ENCODE results near the gene PAGE5. TPM values are rescaled to one million over a fixed set of nuclear protein-coding genes. Genes with fewer than 3 reads are reported as not detected.

The PAGE5 gene
- not detected for total RNA-seq

- Histone ChIP-seq H3K4me1 (ENCODE audit: control insufficient read depth in 3 of 3, insufficient read depth in 3 of 3, low read length in 3 of 3) (no peaks in the 10 kb centered on the region), H3K9me3 (ENCODE audit: control insufficient read depth in 3 of 3, low read length in 3 of 3) (peaks cover 0 to 3% (median 0%) of the 10 kb centered on the region in 3 donors), H3K27me3 (ENCODE audit: control insufficient read depth in 3 of 3, insufficient read depth in 3 of 3, low read length in 3 of 3) (no peaks in the 10 kb centered on the region), H3K36me3 (ENCODE audit: control insufficient read depth in 3 of 3, insufficient read depth in 3 of 3, low read length in 3 of 3) (no peaks in the 10 kb centered on the region), H3K4me3 (ENCODE audit: low read length in 3 of 3) (no peak within 1 kb of the TSS), H3K27ac (ENCODE audit: low read depth, low read length) (no peak within 1 kb of the TSS), H3K9ac (ENCODE audit: low read depth in 1 of 3, low read length in 3 of 3) (no peak within 1 kb of the TSS)
Observed at GRCh38 chrX:55220119-55220794, at the start of gene PAGE5. Gene PAGE5 (plus strand): TSS chrX:55220346. CDS start chrX:55221383, 1,037 bp downstream.

DNA sequence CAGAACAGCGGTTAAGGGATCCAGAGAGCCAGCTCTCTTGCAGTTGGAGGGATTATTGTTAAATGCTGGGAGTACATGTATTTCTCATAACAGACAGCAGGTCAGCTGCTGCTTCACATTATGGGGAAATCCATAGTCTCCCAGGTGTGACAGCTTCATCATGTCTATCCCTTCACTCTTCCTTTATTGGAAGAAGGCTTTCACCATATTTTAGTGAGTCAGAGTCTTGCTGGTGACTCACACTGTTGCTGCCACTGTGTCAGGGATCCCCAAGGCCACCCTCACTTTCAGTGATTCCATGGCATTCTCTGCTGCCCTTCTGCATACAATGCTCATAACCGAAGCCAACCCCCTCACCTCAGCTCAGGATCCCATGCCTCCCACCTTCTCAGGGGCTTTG lies 32.9 kb upstream of the PAGE5 start:
- no peaks in the 10 kb centered on the region for H3K4me1 ChIP-seq (ENCODE audit: control insufficient read depth in 3 of 3, insufficient read depth in 3 of 3, low read length in 3 of 3)
- H3K27me3 ChIP-seq (ENCODE audit: control insufficient read depth in 3 of 3, insufficient read depth in 3 of 3, low read length in 3 of 3), result no peaks in the 10 kb centered on the region
- H3K4me3 ChIP-seq (ENCODE audit: low read length in 3 of 3), result no peak overlapping the region
- peaks cover 0 to 4% (median 0%) of the 10 kb centered on the region in 3 donors for H3K9me3 ChIP-seq (ENCODE audit: control insufficient read depth in 3 of 3, low read length in 3 of 3)
- no peak overlapping the region for H3K9ac ChIP-seq (ENCODE audit: low read depth in 1 of 3, low read length in 3 of 3)
- H3K27ac ChIP-seq (ENCODE audit: low read depth, low read length), result no peak overlapping the region
- H3K36me3 ChIP-seq (ENCODE audit: control insufficient read depth in 3 of 3, insufficient read depth in 3 of 3, low read length in 3 of 3), result no peaks in the 10 kb centered on the region

DNA sequence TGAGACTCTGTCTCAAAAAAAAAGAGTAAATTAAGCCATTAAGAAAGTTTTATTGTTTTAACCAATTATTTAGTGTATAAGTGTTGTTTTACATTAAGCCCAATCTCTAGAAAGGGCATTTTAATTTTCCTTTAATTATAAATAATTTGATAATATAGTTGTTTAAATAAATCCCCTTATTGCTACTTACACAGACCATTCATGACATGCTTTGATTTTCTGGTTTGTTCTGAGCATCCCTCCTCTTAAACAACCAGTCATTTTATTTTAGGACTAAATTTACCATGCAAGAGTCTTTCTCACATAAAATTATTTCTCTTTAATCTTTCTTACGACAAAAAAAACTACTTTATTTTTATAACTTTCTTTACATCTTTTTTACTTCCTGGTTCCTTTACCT lies 23.5 kb upstream of the PAGE5 start:
- Histone ChIP-seq H3K36me3 (ENCODE audit: control insufficient read depth in 3 of 3, insufficient read depth in 3 of 3, low read length in 3 of 3) (no peaks in the 10 kb centered on the region), H3K4me1 (ENCODE audit: control insufficient read depth in 3 of 3, insufficient read depth in 3 of 3, low read length in 3 of 3) (no peaks in the 10 kb centered on the region), H3K27me3 (ENCODE audit: control insufficient read depth in 3 of 3, insufficient read depth in 3 of 3, low read length in 3 of 3) (peaks cover 0 to 2% (median 0%) of the 10 kb centered on the region in 3 donors), H3K9me3 (ENCODE audit: control insufficient read depth in 3 of 3, low read length in 3 of 3) (no peaks in the 10 kb centered on the region), H3K27ac (ENCODE audit: low read depth, low read length) (no peak overlapping the region), H3K9ac (ENCODE audit: low read depth in 1 of 3, low read length in 3 of 3) (no peak overlapping the region), H3K4me3 (ENCODE audit: low read length in 3 of 3) (no peak overlapping the region)

- Histone ChIP-seq H3K4me3 (ENCODE audit: low read length in 3 of 3) (no peak overlapping the region), H3K9ac (ENCODE audit: low read depth in 1 of 3, low read length in 3 of 3) (no peak overlapping the region), H3K9me3 (ENCODE audit: control insufficient read depth in 3 of 3, low read length in 3 of 3) (no peaks in the 10 kb centered on the region), H3K27ac (ENCODE audit: low read depth, low read length) (no peak overlapping the region), H3K27me3 (ENCODE audit: control insufficient read depth in 3 of 3, insufficient read depth in 3 of 3, low read length in 3 of 3) (peaks cover 0 to 5% (median 0%) of the 10 kb centered on the region in 3 donors), H3K36me3 (ENCODE audit: control insufficient read depth in 3 of 3, insufficient read depth in 3 of 3, low read length in 3 of 3) (no peaks in the 10 kb centered on the region), H3K4me1 (ENCODE audit: control insufficient read depth in 3 of 3, insufficient read depth in 3 of 3, low read length in 3 of 3) (no peaks in the 10 kb centered on the region)
Observed at GRCh38 chrX:55201930-55202579, 18.1 kb upstream of the PAGE5 start.

DNA sequence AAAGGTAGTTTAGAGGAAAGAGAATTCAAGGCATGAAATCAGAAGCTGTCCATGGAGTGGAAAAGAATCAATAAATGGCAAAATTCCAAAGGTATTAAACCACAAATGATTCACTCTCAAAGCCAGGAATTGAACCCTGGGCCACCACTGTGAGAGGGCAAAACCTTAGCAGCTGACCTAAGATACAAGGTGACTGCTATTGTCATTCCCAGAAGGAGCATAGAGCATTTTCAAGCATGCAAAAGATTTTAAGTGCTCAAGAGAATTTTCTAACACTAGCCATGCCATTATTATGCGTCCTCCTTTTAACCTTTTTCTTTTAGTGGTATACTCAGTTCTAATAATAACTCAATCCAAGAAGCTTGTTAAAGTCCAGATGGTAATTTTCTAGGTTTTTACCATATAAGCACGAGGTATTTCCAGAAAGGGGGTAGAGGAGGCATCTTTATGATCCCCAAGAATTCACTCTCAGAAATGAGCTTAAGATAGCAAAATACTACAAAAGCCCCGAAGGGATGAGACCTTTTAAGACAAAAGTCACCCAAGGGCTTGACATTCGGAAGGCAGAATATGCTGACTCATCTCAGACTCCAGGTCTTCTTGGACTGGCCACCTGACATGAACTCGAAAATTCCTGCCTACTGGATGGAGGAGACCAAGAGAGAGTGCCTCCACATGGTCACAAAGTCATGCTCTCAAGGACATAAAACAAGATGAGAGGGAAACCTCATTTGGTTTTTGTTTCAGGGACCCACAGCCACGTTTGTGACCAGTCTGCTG lies 13.8 kb upstream of the PAGE5 start:
- H3K4me3 ChIP-seq (ENCODE audit: low read length in 3 of 3), result no peak overlapping the region
- H3K27me3 ChIP-seq (ENCODE audit: control insufficient read depth in 3 of 3, insufficient read depth in 3 of 3, low read length in 3 of 3), result peaks cover 0 to 6% (median 0%) of the 10 kb centered on the region in 3 donors
- H3K9ac ChIP-seq (ENCODE audit: low read depth in 1 of 3, low read length in 3 of 3), result no peak overlapping the region
- H3K4me1 ChIP-seq (ENCODE audit: control insufficient read depth in 3 of 3, insufficient read depth in 3 of 3, low read length in 3 of 3), result no peaks in the 10 kb centered on the region
- no peaks in the 10 kb centered on the region for H3K9me3 ChIP-seq (ENCODE audit: control insufficient read depth in 3 of 3, low read length in 3 of 3)
- no peaks in the 10 kb centered on the region for H3K36me3 ChIP-seq (ENCODE audit: control insufficient read depth in 3 of 3, insufficient read depth in 3 of 3, low read length in 3 of 3)
- no peak overlapping the region for H3K27ac ChIP-seq (ENCODE audit: low read depth, low read length)

DNA sequence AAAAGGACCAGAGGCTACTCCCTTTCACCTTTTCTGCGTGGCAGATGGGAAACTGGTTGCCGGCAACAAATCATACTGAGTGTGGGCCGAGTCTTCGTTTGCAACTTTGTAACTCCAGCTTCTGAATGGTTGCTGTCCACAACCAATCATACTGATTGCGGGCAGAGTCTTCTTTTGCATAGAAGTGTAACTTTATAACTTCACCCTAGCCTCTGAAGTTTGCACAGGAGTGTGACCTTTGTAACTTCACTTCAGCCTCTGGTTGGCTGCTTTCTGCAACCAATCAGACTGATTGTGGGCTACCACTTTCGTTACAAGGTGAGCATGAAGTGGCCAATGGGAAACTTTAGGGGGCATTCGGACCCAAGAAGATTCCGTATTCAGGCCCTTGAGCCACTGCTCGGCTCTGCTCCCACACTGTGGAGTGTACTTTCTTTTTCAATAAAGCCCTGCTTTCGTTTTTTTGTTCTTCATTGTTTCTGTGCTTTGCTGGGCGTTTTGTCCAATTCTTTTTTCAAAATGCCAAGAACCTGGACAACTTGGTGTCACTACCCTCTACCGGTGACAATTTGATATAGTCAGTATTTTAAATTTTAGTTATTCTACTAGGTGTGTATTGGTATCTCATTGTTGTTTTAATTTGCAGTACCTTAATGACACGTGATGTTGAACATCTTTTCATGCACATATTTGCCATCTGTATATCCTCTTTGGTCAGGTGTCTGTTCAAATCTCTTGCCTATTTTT lies 9.0 kb upstream of the PAGE5 start:
- Histone ChIP-seq H3K36me3 (ENCODE audit: control insufficient read depth in 3 of 3, insufficient read depth in 3 of 3, low read length in 3 of 3) (no peaks in the 10 kb centered on the region), H3K4me3 (ENCODE audit: low read length in 3 of 3) (no peak overlapping the region), H3K27me3 (ENCODE audit: control insufficient read depth in 3 of 3, insufficient read depth in 3 of 3, low read length in 3 of 3) (peaks cover 0 to 6% (median 0%) of the 10 kb centered on the region in 3 donors), H3K9ac (ENCODE audit: low read depth in 1 of 3, low read length in 3 of 3) (no peak overlapping the region), H3K9me3 (ENCODE audit: control insufficient read depth in 3 of 3, low read length in 3 of 3) (no peaks in the 10 kb centered on the region), H3K4me1 (ENCODE audit: control insufficient read depth in 3 of 3, insufficient read depth in 3 of 3, low read length in 3 of 3) (no peaks in the 10 kb centered on the region), H3K27ac (ENCODE audit: low read depth, low read length) (no peak overlapping the region)

- H3K9ac ChIP-seq (ENCODE audit: low read depth in 1 of 3, low read length in 3 of 3), result no peak overlapping the region
- H3K36me3 ChIP-seq (ENCODE audit: control insufficient read depth in 3 of 3, insufficient read depth in 3 of 3, low read length in 3 of 3), result no peaks in the 10 kb centered on the region
- H3K4me1 ChIP-seq (ENCODE audit: control insufficient read depth in 3 of 3, insufficient read depth in 3 of 3, low read length in 3 of 3), result no peaks in the 10 kb centered on the region
Observed at GRCh38 chrX:55213381-55213780, 6.8 kb upstream of the PAGE5 start.

DNA sequence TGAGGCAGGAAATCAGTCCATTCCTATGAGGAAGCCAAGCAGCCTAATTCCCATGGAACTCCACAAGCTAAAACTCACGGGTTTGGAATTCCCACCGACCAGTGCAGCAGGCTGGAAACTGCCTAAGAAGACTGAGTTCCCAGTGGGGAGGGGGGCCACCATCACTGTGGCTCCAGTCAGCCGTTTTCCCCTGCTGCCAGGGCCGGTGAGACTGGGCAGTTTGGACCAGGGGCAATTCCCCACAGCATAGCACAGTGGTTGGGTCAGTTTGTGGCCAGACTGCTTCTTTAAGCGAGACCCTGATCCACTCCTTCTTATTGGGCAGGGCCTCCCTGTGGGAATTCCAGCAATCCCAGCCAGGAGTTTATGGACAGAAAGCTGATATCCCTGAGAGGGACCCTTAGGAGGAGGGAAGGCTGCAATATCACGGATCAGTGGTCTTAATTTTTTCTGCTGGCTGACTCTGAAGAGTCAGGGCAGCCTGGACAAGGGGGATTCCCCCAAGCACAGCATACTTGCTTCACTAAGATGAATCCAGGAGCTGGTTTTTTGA lies 20.7 kb downstream of the PAGE5 start:
- Histone ChIP-seq H3K4me1 (ENCODE audit: control insufficient read depth in 3 of 3, insufficient read depth in 3 of 3, low read length in 3 of 3) (no peaks in the 10 kb centered on the region), H3K9ac (ENCODE audit: low read depth in 1 of 3, low read length in 3 of 3) (no peak overlapping the region), H3K9me3 (ENCODE audit: control insufficient read depth in 3 of 3, low read length in 3 of 3) (no peaks in the 10 kb centered on the region), H3K27me3 (ENCODE audit: control insufficient read depth in 3 of 3, insufficient read depth in 3 of 3, low read length in 3 of 3) (no peaks in the 10 kb centered on the region), H3K4me3 (ENCODE audit: low read length in 3 of 3) (no peak overlapping the region), H3K36me3 (ENCODE audit: control insufficient read depth in 3 of 3, insufficient read depth in 3 of 3, low read length in 3 of 3) (no peaks in the 10 kb centered on the region), H3K27ac (ENCODE audit: low read depth, low read length) (no peak overlapping the region)

More at GRCh38 chrX:55213381-55213780, 6.8 kb upstream of the PAGE5 start:
- H3K27me3 ChIP-seq (ENCODE audit: control insufficient read depth in 3 of 3, insufficient read depth in 3 of 3, low read length in 3 of 3), result peaks cover 0 to 3% (median 0%) of the 10 kb centered on the region in 3 donors
- no peak overlapping the region for H3K4me3 ChIP-seq (ENCODE audit: low read length in 3 of 3)
- no peak overlapping the region for H3K27ac ChIP-seq (ENCODE audit: low read depth, low read length)
- H3K9me3 ChIP-seq (ENCODE audit: control insufficient read depth in 3 of 3, low read length in 3 of 3), result no peaks in the 10 kb centered on the region

GRCh38 chrX:55253528-55253927 lies 33.4 kb downstream of the PAGE5 start:
- Histone ChIP-seq H3K9ac (ENCODE audit: low read depth in 1 of 3, low read length in 3 of 3) (no peak overlapping the region), H3K27me3 (ENCODE audit: control insufficient read depth in 3 of 3, insufficient read depth in 3 of 3, low read length in 3 of 3) (no peaks in the 10 kb centered on the region), H3K4me1 (ENCODE audit: control insufficient read depth in 3 of 3, insufficient read depth in 3 of 3, low read length in 3 of 3) (no peaks in the 10 kb centered on the region), H3K9me3 (ENCODE audit: control insufficient read depth in 3 of 3, low read length in 3 of 3) (no peaks in the 10 kb centered on the region), H3K36me3 (ENCODE audit: control insufficient read depth in 3 of 3, insufficient read depth in 3 of 3, low read length in 3 of 3) (no peaks in the 10 kb centered on the region), H3K4me3 (ENCODE audit: low read length in 3 of 3) (no peak overlapping the region), H3K27ac (ENCODE audit: low read depth, low read length) (no peak overlapping the region)

All from skeletal muscle tissue (tissue), 4 donors.